ENCODE measurements around the gene EFCAB12.
"Not testable (repeated sequence)": the region's sequence is repeated elsewhere in the genome, so short reads cannot be mapped to it uniquely, and the experiment has no call there.

Gene EFCAB12

GRCh38 chr3:129418041-129418973 lies 10.1 kb downstream of the EFCAB12 start:
- no peak for DNase-seq

DNA sequence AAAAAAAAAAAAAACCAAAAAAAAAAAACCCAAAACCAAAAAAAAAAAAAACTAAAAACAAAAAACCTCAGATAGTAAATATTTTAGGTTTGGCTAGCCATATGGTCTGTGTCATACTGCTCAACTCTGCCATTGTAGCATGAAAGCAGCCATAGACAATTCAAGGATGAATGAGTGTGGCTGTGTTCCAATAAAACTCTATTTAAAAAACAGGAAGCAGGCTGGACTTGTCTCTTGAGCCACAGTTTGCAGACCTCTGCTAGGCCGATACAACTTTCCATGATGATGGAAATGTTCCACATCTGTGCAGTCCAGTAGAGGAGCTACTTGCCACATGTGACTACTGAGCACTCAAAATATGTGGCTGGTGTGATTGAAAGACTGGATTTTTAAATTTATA lies 11.1 kb downstream of the EFCAB12 start:
- DNase-seq: no peak

GRCh38 chr3:129416415-129416814 lies 12.0 kb downstream of the EFCAB12 start:
- DNase-seq: no peak

DNA sequence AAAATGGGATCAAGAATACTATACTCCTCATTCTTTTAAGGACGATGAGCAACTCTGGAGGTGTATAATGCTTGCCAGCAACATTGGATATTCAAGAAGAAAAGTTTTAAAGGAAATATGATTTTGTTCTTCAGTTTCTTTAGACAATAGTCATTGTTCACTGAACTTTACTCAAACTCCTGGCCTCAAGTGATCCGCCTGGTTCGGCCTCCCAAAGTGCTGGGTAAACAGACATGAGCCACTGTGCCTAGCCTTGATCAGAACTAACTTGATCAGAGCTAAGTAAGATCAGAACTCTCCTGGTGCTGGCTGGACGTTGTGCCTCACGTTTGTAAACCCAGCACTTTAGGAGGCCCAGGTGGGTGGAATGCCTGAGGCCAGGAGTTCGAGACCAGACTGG lies 12.6 kb downstream of the EFCAB12 start:
- DNase-seq: no peak

GRCh38 chr3:129415378-129415777 lies 13.1 kb downstream of the EFCAB12 start:
- no peak for DNase-seq

DNA sequence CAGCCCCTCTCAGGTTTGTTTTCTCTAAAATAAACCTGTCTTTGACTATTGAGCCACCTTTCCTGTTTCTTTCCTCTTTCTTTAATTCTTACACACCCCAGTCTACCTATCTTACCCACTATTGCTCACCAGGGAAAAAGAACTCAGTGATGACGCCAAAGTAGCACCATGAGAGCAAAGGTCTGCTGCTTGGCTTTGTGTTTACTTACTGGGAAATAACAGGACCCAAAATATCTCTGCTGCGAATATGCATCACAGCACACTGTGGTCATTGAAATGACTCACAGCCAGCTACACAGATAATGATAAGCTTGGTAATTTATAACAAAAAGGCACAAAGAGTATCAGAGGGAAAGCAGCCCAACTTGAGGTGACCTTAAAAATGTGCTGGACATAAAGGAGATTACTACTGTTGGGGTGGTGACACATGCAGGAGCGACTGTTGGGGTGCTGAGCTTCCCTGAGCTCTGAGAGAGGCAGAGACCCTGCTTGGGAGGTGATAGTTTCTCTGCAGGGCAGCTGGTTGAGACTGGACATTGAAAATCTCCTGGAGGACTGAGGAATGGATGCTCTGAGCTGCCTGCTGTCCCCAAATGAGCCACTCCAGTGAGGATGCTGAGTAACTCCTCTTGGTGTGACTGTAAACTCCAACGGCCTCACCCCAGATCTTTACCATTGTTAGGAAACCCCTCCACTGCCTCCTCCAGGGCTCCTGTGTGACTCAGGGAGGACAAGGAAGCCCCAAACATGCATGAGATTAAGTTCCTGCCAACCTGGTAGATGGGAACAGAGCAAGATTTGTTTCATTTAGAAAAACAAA lies 14.5 kb downstream of the EFCAB12 start:
- DNase-seq: no peak

GRCh38 chr3:129413238-129413637 lies 15.2 kb downstream of the EFCAB12 start:
- DNase-seq: not testable (repeated sequence)

- no peak for DNase-seq
Measured at GRCh38 chr3:129412542-129413198, 15.8 kb downstream of the EFCAB12 start.

DNA sequence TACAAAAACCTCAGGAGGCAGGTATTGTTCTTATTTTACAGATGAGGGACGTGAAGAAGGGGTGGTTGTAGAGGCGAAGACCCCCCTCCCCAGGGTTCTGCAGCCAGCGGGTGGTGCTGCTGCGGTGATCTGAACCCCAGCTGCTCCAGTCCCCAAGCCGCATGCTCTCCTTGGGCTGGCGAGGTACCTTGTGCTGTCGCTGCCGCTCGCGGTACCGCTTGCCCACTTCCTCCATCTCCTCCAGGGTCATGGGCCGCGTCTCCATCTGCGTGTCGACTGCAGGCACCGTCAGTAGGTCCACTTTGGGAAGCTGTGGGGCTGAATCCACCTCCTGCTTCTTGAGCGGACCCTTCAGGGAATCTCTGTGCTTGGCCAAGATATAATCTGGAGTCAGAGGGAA lies 17.5 kb downstream of the EFCAB12 start:
- DNase-seq: no peak

GRCh38 chr3:129409541-129409940 lies 18.9 kb downstream of the EFCAB12 start:
- DNase-seq: no peak

DNA sequence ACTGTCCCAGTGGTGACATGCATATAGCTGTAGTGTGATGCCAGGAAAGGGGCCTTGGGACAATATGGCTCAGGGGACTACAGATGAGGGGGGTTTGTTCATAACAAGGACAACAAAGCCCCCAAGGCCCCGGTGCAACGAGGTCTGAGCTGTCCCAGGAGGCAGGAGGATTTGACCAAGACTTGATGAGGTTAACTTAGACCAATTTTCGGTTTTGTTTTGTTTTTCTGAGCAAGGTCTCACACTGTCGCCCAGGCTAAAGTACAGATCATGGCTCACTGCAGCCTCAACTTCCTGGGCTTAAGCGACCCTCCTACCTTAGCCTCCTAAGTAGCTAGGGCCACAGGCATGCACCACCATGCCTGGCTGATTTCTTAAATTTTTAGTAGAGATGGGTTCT lies 23.8 kb downstream of the EFCAB12 start:
- DNase-seq: no peak

DNA sequence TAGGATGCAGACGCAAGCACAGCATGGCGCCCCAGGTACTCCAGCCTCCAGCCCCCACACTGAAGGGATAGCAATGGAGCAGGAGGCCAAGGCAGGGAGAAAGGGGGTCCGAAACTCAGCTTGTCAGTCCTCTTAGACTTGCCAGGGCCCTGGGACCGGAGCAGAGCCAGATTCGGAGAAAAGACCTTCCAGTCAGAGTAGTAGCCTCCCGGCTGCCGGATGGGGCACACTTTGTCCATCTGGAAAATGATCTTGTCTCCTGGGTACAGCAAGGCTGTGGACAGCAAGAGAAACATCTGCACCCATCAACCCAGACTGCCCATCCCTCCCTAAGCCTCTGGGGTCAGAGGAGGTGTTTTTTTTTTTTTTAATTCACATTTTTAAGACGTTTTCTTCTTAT lies 24.3 kb downstream of the EFCAB12 start:
- DNase-seq: no peak

- DNase-seq: no peak
Measured at GRCh38 chr3:129403450-129403849, 25.0 kb downstream of the EFCAB12 start.

GRCh38 chr3:129402616-129403015 lies 25.8 kb downstream of the EFCAB12 start:
- DNase-seq: no peak

DNA sequence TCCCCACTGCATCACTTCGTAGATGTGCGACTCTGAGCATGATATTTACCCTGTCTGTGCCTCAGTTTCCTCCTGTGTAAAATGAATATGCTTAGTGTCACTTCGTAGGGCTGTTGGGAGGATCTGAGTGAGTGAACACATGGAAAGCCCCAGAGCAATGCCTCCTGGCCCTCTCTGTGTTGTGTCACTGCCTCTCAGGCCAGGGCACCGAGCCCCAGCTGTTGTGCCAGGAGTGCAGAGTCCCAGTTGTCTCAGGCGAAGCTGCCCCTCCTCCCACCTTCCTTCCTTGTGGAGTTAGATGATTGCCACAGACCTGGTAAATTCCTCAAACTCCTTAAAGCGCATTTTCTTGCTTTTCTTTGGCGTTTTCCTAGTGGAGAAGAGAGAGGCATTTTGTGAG lies 26.2 kb downstream of the EFCAB12 start:
- no peak for DNase-seq

- no peak for DNase-seq
Measured at GRCh38 chr3:129399895-129400357, 28.5 kb downstream of the EFCAB12 start.

- peak; percentile 79 for DNase-seq
Measured at GRCh38 chr3:129399145-129399894, 29.1 kb downstream of the EFCAB12 start.

DNA sequence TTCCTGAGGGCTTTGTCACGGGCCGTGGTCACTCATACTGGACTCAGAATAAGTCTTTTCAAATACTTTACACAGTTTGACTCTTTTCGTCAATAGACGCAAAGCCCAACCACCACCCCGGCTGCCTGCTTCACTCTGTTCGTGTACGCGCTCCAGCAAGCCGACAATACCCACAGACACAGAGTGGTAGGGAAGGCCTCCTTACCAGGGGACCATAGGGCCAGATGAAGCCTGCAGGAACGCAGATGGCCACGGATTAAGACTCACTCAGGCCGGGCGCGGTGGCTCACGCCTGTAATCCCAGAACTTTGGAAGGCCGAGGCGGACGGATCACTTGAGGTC lies 29.7 kb downstream of the EFCAB12 start:
- DNase-seq: no peak

DNA sequence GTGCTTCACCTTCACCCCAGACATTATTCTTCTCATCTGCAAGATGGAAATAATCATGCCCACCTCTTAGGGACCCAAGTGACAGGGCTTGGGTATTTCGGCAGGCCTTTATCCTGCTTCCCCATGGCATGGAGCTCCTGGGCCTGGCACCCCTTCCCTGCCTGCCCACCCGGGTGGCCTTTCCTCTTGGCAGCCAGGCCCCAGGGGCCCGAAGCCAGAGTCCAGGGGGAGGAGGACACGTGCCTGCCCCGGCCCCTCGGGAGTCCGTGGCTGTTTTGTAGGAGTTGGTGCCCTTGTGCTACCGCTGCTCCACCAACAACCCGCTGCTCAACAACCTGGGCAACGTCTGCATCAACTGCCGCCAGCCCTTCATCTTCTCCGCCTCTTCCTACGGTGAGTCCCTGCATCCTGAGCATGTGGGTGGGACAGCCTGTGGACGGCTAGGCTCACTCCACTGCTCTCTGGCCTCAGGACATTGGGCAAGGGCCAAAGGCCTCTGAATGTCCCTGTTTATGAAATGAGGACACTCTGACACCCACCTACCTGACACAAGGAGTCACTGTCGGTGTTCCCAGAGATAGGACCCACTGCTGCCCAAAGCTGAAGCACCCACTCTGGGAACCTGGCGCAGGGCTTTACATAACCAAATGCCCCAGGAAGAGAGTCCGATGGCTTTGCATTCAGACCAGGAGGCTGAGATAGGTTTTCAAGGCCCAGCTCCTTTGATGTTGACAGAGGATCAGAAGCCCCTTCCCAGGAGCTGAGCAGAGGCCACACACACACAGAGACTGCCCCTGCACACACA lies 34.5 kb downstream of the EFCAB12 start:
- not testable (repeated sequence) for DNase-seq

DNA sequence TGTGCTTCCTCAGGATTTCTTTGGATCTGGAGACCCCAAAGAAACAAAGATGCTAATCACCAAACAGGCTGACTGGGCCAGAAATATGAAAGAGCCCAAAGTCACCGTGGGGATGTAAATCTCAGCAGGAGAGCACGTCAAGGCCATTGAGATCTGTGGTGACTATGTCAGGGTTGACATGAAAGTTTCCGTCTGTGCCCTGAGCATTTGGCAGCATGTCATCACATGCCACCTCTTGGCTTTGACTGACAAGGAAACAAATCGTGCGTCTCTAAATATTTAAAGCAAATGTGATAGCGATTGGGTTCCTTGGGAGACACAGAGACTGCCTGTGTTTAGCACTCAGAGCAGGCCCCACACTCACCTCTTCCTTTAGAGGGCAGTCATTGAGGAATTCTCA lies 35.2 kb downstream of the EFCAB12 start:
- DNase-seq: no peak

GRCh38 chr3:129392106-129392887 lies 36.1 kb downstream of the EFCAB12 start:
- DNase-seq: not testable (repeated sequence)

Measured in CD4-positive, alpha-beta T cell treated with Interferon gamma for 1 hour (primary cell).